IMR-90 (cell line): ENCODE measurements around the gene BTN1A1. TPM values are rescaled to one million over a fixed set of nuclear protein-coding genes. Genes with fewer than 3 reads are reported as not detected.

Source experiments
- ATAC-seq: fragments of 200-7000 bp; cut with Tn5 transposase; 2 replicates; pipeline ENCODE4 v1.9.1; 2020; ENCODE audit warnings: low read depth, mild to moderate bottlenecking, moderate library complexity
- BruUV-seq: library from RNA; stranded (reverse); fragments of 400-500 nt; replicated peaks from 2 replicates; lab custom pipeline; 2021; lab: Mats Ljungman, UMichigan
- CTCF ChIA-PET: fragments of 300-600 bp; formaldehyde crosslinking; extraction: SDS; loops from one replicate; lab custom pipeline; 2021; ENCODE audit warnings: antibody characterized with exemption; lab: Yijun Ruan, JAX
- POLR2A ChIA-PET: fragments of 300-600 bp; sonication (Branson Sonifier 250); formaldehyde crosslinking; loops from one replicate; lab custom pipeline; 2022; ENCODE audit warnings: antibody characterized with exemption; ENCODE audit not compliant: unreplicated experiment; lab: Charles Lee
- DNase-seq: peaks from one replicate; pipeline ENCODE4 v3.0.0; 2013
- H2AFZ ChIP-seq: replicated peaks from 2 replicates; pipeline ENCODE3; 2013; ENCODE audit warnings: low read length, mild to moderate bottlenecking; ENCODE audit not compliant: poor library complexity
- H2AK5ac ChIP-seq: 2 replicates; pipeline ENCODE4 v1.6.1; 2013; ENCODE audit warnings: low read depth, low read length, inconsistent platforms
- H2AK9ac ChIP-seq: replicated peaks from 2 replicates; pipeline ENCODE3; 2013; ENCODE audit warnings: mild to moderate bottlenecking, low read depth, low read length, moderate library complexity; ENCODE audit not compliant: poor library complexity
- H2BK120ac ChIP-seq: 2 replicates; pipeline ENCODE4 v1.6.1; 2013; ENCODE audit warnings: low read depth, low read length, inconsistent platforms
- H2BK15ac ChIP-seq: 3 replicates; pipeline ENCODE4 v1.6.1; 2013; ENCODE audit warnings: low read depth, low read length, inconsistent platforms
- H2BK20ac ChIP-seq: 2 replicates; pipeline ENCODE4 v1.6.1; 2013; ENCODE audit warnings: low read depth, mild to moderate bottlenecking, inconsistent platforms, low read length, moderate library complexity
- H2BK5ac ChIP-seq: 2 replicates; pipeline ENCODE4 v1.6.1; 2013; ENCODE audit warnings: mild to moderate bottlenecking, low read depth, low read length, inconsistent platforms; ENCODE audit not compliant: poor library complexity, severe bottlenecking
- H3K14ac ChIP-seq: replicated peaks from 2 replicates; pipeline ENCODE4 v1.6.1; 2013; ENCODE audit warnings: low read depth, low read length, inconsistent platforms
- H3K18ac ChIP-seq: 2 replicates; pipeline ENCODE4 v1.6.1; 2013; ENCODE audit warnings: low read depth, low read length, control low read depth
- H3K23ac ChIP-seq: 2 replicates; pipeline ENCODE4 v1.6.1; 2013; ENCODE audit warnings: low read depth, low read length, inconsistent platforms
- H3K27ac ChIP-seq: 2 replicates; pipeline ENCODE4 v1.5.1; 2013; ENCODE audit warnings: mild to moderate bottlenecking, control low read depth, low read length; ENCODE audit not compliant: insufficient read depth
- H3K27me3 ChIP-seq: 2 replicates; pipeline ENCODE4 v1.6.1; 2013; ENCODE audit warnings: low read length; ENCODE audit not compliant: control insufficient read depth, insufficient read depth
- H3K36me3 ChIP-seq: 2 replicates; pipeline ENCODE4 v1.6.1; 2013; ENCODE audit warnings: low read length, mixed read lengths; ENCODE audit not compliant: control insufficient read depth, insufficient read depth
- H3K4ac ChIP-seq: 2 replicates; pipeline ENCODE4 v1.6.1; 2013; ENCODE audit warnings: low read depth, low read length, inconsistent platforms
- H3K4me1 ChIP-seq: 2 replicates; pipeline ENCODE4 v1.6.1; 2013; ENCODE audit warnings: low read length, mixed read lengths; ENCODE audit not compliant: control insufficient read depth, insufficient read depth
- H3K4me2 ChIP-seq: 2 replicates; pipeline ENCODE4 v1.6.1; 2013; ENCODE audit warnings: low read depth, mild to moderate bottlenecking, control low read depth, low read length, moderate library complexity
- H3K4me3 ChIP-seq: 2 replicates; pipeline ENCODE4 v1.5.1; 2013; ENCODE audit warnings: low read depth, mild to moderate bottlenecking, control low read depth, low read length, moderate library complexity; ENCODE audit not compliant: insufficient read depth
- H3K56ac ChIP-seq: 2 replicates; pipeline ENCODE4 v1.6.1; 2013; ENCODE audit warnings: low read length, inconsistent platforms; ENCODE audit not compliant: insufficient read depth; ENCODE audit errors: extremely low read depth
- H3K79me1 ChIP-seq, 2 experiments: 2 replicates each; pipeline ENCODE4 v1.6.1; 2013; ENCODE audit warnings: low read length in 2 of 2, inconsistent platforms in 1 of 2, low read depth in 1 of 2
- H3K9ac ChIP-seq: 2 replicates; pipeline ENCODE4 v1.6.1; 2013; ENCODE audit warnings: low read depth, low read length, control low read depth
- H3K9me1 ChIP-seq: 2 replicates; pipeline ENCODE4 v1.6.1; 2013; ENCODE audit warnings: low read length, inconsistent platforms; ENCODE audit not compliant: insufficient read depth
- H3K9me3 ChIP-seq: 2 replicates; pipeline ENCODE4 v1.6.1; 2013; ENCODE audit warnings: low read length; ENCODE audit not compliant: control insufficient read depth, insufficient read depth
- H4K20me1 ChIP-seq: 2 replicates; pipeline ENCODE4 v1.6.1; 2013; ENCODE audit warnings: low read length, inconsistent platforms; ENCODE audit not compliant: insufficient read depth
- H4K5ac ChIP-seq: 2 replicates; pipeline ENCODE4 v1.6.1; 2013; ENCODE audit warnings: mild to moderate bottlenecking, low read depth, low read length, control low read depth
- H4K8ac ChIP-seq, 2 experiments: 2 replicates each; pipeline ENCODE4 v1.6.1; 2013; ENCODE audit warnings: low read depth in 2 of 2, low read length in 2 of 2, control low read depth in 1 of 2, inconsistent platforms in 1 of 2
- H4K91ac ChIP-seq: 2 replicates; pipeline ENCODE4 v1.6.1; 2013; ENCODE audit warnings: low read depth, low read length, inconsistent platforms; ENCODE audit not compliant: insufficient read depth
- CEBPB ChIP-seq: IDR thresholded peaks from 2 replicates; pipeline ENCODE4 v1.6.1; 2012; ENCODE audit warnings: low read depth, low read length, improper control_type of control experiment
- FOS ChIP-seq: fragments of 150-350 bp; IDR thresholded peaks from 2 replicates; pipeline ENCODE4 v1.6.1; 2016; ENCODE audit warnings: low read depth, low read length
- MAFK ChIP-seq: IDR thresholded peaks from 2 replicates; pipeline ENCODE4 v1.6.1; 2012; ENCODE audit warnings: low read depth, low read length, improper control_type of control experiment
- MXI1 ChIP-seq: IDR thresholded peaks from 2 replicates; pipeline ENCODE4 v1.6.1; 2012; ENCODE audit warnings: low read depth, mild to moderate bottlenecking, low read length, moderate library complexity, borderline replicate concordance
- POLR2A ChIP-seq: IDR thresholded peaks from 2 replicates; pipeline ENCODE4 v1.6.1; 2012; ENCODE audit warnings: mild to moderate bottlenecking, low read depth, low read length
- RAD21 ChIP-seq: IDR thresholded peaks from 2 replicates; pipeline ENCODE4 v1.6.1; 2012; ENCODE audit warnings: low read length, improper control_type of control experiment
- RFX5 ChIP-seq: IDR thresholded peaks from 2 replicates; pipeline ENCODE4 v1.8.0; 2012; ENCODE audit warnings: low read depth, mild to moderate bottlenecking, low read length, moderate library complexity
- SMC3 ChIP-seq: fragments of 150-350 bp; IDR thresholded peaks from 2 replicates; pipeline ENCODE4 v1.6.1; 2016; ENCODE audit warnings: low read depth, mild to moderate bottlenecking, antibody characterized with exemption, low read length, moderate library complexity
- USF2 ChIP-seq: fragments of 150-350 bp; IDR thresholded peaks from 2 replicates; pipeline ENCODE4 v1.6.1; 2017; ENCODE audit warnings: mild to moderate bottlenecking, antibody characterized with exemption, low read length, low read depth
- WGBS, 2 experiments: methylation state at CpG; one replicate each; pipeline versions ENCODE4 v1.1.5 to v1.1.7; 2013; ENCODE audit warnings: missing lambda C conversion rate in 2 of 2; ENCODE audit not compliant: insufficient read length in 1 of 2; ENCODE audit errors: extremely low coverage in 2 of 2; 5-methylcytosine and 5-hydroxymethylcytosine counted together
- dilution Hi-C: fragments of 300-500 bp; cut with HindIII; formaldehyde crosslinking; loops from one replicate; pipeline ENCODE4 v1.14.3; 2018; ENCODE audit warnings: low sequenced_read_pairs; ENCODE audit not compliant: unreplicated experiment
- in situ Hi-C: fragments of 300-500 bp; cut with MboI; formaldehyde crosslinking; loops from 3 replicates; pipeline ENCODE4 v1.14.3; 2019; ENCODE audit warnings: low sequenced_read_pairs, inconsistent platforms, mixed read lengths
- intact Hi-C: fragments of 100-400 bp; cut with micrococcal nuclease; formaldehyde crosslinking; loops from 2 replicates; pipeline ENCODE4 v1.10.0; 2022
- polyA plus RNA-seq, 3 experiments: library from polyadenylated mRNA; depleted of rRNA; stranded (reverse); fragments of >200 nt; gene quantifications; 2 replicates each; pipeline ENCODE4 v1.2.3, GENCODE V29; 2012; ENCODE audit warnings: low replicate concordance in 1 of 3
- total RNA-seq: library from RNA; depleted of rRNA; stranded (reverse); fragments of >200 nt; gene quantifications from 2 replicates; pipeline ENCODE4 v1.2.3, GENCODE V29; 2012

The BTN1A1 gene
- total and polyA plus RNA-seq, 2 of the 4 experiments (the other 2 are of a cell fraction): not detected

GRCh38 chr6:26468829-26469228 is 31.3 kb upstream of the BTN1A1 start:
- CTCF ChIA-PET: no interaction called here
- WGBS, 2 experiments: 90% methylated on average over 2 of the region's 2 CpGs; no CpG with 5 or more reads in 1 of the 2 experiments
- dilution Hi-C loops: no loop called here

More at GRCh38 chr6:26468829-26469228, 31.3 kb upstream of the BTN1A1 start:
- Histone ChIP-seq H3K56ac (no peak overlapping the region), H3K18ac (no peak overlapping the region), H3K4ac (no peak overlapping the region), H4K91ac (no peak overlapping the region), H3K9me1 (peaks cover 16% of the 10 kb centered on the region), H2AFZ (no peak overlapping the region), H3K9me3 (no peaks in the 10 kb centered on the region; the same call in 1 of the 2 replicates), H3K4me2 (no peak overlapping the region), H4K8ac (no peak overlapping the region), H3K23ac (no peak overlapping the region), H3K14ac (no peak overlapping the region), H3K9ac (no peak overlapping the region), H3K27ac (no peak overlapping the region), H3K4me3 (no peak overlapping the region), H2BK15ac (no peak overlapping the region), H2AK9ac (no peak overlapping the region), H3K36me3 (peaks cover 48% of the 10 kb centered on the region), H2AK5ac (no peak overlapping the region), H2BK120ac (no peak overlapping the region), H4K5ac (no peak overlapping the region), H2BK20ac (no peak overlapping the region), H2BK5ac (no peak overlapping the region), H4K20me1 (0 out of 2 replicates have a peak, but pooled peaks cover 5% of the 10 kb centered on the region), H3K4me1 (peaks cover 8% of the 10 kb centered on the region), H3K27me3 (no peaks in the 10 kb centered on the region), H3K79me1 (peaks cover 9 to 42% of the 10 kb centered on the region in 2 experiments; a peak in 3 of 4 replicates)
- TSS peak; percentile 84 for BruUV-seq
- POLR2A ChIA-PET: no interaction called here
- no peak for ATAC-seq
- TF ChIP-seq RAD21 (no peak), RFX5 (no peak), MAFK (no peak), POLR2A (no peak), SMC3 (no peak), MXI1 (no peak), FOS (no peak), USF2 (no peak), CEBPB (no peak)
- DNase-seq: no peak
- in situ Hi-C loops: no loop called here
- intact Hi-C loops: no loop called here
